ELR (cell line): ENCODE results near the gene AFDN.
"Not testable (repeated sequence)": the region's sequence is repeated elsewhere in the genome, so short reads cannot be mapped to it uniquely, and the experiment has no call there.

Experiments
- DNase-seq: peaks from one replicate; pipeline ENCODE4 v3.0.0-alpha.2; 2015; ENCODE audit warnings: low read depth

The AFDN gene

DNA sequence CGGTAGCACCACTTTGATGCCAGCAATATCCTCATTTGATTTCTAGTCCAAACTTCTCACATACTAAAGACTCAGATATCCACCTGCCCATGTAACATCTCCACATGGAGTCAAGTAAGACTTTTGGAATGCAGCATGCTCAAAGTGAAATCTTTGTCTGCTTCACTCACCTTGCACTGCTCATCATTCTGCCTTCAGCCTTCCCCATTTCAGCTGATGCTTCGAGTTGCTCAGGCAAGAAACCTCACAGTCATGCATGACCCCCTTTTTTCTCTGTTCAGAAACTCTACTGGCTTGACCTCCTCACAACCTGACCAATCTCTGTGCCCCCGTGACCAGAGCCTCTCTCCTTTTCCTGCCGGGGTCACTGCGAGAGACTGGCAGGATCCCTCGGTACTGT is 129.8 kb downstream of the AFDN start:
- no peak for DNase-seq

- peak; percentile 50 for DNase-seq
These were observed 130.3 kb downstream of the AFDN start for GRCh38 chr6:167956983-167957492.

- DNase-seq = no peak
These were observed 130.9 kb downstream of the AFDN start for GRCh38 chr6:167957626-167958025.

DNA sequence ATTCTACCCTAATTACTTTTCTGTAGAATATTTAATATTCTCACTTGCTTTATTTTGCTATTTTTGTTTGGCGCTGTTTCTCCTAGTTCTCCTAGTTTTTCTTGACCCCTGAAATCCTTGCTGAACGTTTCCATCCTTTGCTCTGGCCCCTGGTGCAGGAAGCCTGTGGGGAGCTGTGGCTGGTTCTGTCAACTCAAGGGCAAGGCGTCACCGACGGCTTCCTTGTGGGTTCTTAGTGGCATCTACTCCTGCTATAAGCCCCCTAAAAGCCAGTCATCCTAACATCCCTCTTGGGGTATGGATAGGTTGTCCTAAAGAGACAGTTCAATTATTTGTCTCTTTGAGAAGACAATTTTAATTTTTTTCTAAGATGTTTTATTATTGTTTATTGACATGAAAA is 133.9 kb downstream of the AFDN start:
- no peak for DNase-seq

GRCh38 chr6:167962711-167963110 is 136.0 kb downstream of the AFDN start:
- no peak for DNase-seq

DNA sequence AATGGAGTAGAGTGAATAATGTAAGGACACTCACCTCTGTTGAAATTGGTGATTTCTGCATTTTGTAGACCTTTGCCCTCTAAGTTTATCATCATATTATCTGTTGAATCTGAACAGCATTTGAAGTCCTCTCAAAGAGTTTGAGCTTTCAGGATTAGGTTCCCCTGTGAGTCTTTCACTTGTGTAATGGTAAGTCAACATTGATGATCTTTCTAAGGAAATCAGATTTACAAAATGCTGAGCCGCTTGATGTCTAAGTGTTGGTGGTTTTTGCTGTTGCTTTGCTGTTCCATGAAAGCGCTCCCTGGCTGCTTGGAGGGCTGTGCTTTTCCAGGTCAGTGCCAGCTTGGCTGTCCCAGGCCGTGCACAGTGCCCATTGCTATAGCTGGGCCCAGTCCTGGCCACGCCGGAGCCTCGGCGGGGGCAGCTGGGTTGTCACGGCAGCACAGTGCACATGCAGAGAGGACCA is 136.9 kb downstream of the AFDN start:
- DNase-seq = no peak

DNA sequence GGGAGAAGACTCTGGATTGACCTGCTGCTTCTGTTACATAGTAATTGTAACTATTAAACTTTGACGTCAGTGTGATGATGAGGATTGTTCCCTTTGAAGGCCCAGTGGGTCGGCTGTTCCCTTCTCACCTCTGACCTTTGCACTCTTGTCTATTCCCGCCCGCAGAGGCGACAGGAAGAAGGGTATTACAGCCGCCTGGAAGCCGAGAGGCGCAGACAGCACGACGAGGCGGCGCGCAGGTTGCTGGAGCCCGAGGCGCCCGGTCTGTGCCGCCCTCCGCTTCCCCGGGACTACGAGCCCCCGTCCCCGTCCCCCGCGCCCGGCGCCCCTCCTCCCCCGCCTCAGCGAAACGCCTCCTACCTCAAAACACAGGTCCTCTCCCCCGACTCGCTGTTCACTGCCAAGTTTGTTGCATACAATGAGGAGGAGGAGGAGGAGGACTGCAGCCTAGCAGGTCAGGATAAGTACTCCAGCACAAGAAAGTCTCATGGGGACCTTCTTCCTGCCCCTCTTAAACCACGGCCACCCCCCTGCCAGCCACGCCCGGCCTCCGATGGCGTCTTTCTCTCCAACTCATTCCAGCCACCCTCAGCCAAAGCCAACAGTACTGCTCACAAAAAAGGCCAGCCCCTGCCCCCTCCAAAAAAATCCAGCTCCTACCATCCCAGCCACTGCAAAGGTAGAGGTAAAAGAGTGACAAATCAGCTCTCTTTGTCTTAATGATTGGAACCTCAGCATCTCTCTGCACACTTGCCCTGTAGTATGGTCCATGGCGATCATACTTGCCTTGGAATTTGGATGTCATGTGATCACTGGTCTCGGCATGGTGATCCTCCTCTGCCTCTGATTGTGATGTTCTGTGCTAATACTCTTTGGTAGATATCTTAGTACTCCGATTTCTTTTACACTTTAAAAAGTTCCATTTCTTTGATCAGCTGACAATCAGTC is 139.2 kb downstream of the AFDN start:
- DNase-seq = no peak

DNA sequence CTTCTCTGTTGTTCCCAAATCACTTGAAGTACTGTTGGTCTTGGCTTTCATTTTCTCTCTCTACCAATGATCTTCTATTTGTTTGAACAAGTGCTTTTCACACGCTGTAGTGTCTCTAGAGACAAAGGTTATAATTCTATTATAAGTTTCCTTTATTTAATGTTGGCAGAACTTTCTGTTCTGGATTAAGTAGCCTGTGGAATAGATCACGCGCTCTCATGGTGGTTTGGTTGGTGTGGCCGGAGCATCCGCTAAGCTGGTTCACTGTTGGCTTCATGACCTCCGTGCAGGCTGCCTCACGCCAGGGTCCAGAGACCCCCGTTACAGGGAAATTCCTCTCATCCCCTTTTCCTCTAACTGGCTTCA is 139.8 kb downstream of the AFDN start:
- no peak for DNase-seq

DNA sequence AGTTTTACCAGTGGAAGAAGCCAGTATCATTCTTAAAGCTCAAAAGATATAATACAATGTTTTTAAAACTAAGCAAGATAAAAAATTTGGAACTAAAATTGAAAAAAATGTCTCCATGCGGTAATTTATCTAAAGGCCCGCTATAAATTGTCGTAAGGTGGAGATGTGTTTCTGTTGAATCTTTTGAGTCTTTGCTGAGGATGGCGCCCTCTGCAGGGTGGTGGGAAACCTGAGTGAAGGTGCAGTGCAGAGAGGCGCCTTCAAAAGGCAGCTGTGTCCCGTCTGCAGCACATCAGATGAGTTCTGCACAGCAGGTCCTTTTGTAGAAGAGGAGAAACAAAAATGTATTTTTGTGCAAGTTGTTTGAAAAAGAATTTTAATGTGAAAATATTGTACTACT is 141.4 kb downstream of the AFDN start:
- peak; percentile 27 for DNase-seq

- DNase-seq = no peak
These were observed 143.5 kb downstream of the AFDN start for GRCh38 chr6:167970230-167970629.

DNA sequence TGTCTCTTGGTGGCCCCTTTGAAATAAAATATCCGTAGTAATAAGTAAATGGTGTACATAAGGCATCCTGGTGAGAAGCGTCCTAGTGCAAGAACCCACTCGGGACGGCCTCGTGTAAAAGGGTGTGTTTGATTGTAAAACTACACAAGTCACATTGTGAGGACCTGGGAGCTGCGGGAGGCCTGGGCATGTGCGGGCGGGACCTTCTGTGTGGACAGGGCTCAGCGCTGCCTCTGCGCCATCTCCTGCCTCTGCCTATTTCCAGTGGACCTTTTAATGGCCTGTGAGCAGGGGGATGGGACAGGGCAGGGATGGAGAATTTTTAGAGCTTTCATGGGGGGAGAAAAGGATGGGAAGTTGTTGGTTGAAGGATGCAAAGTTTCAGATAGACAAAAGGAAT is 145.5 kb downstream of the AFDN start:
- DNase-seq = no peak

DNA sequence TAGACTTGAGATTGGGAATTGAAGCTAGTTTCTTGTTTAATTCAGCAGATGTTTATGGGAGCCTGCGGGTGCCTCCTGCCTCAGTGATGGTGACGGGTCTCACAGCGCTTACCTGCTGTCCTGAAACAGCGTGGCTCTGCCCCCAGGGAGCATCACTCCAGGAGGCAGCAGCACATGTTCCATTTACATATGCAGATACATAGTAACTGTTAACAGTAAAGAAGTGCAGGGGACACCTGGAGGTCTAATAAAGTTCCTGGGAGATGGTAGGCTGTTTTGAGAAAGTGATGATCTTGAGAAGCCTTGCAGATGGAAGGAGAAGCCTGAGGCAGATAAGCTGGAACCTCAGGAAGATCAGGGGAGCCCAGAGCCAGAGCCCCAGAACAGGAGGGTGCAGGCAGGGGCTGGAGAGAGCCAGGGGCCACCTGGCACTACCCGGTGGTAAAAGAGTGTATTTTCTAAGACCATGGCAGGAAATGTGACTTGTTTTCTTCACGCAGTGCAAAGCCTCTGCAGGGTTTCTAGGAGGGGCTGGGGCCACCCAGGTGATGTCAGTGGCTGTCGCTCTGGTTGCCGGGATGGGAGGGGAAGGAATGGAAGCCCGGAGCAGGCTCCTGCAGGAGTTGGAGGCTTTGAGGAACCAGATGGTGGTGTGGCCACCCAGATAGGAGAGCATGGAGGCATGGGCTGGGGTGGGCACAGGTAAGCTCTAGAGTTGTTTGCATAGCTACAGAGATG is 146.6 kb downstream of the AFDN start:
- DNase-seq = no peak

DNA sequence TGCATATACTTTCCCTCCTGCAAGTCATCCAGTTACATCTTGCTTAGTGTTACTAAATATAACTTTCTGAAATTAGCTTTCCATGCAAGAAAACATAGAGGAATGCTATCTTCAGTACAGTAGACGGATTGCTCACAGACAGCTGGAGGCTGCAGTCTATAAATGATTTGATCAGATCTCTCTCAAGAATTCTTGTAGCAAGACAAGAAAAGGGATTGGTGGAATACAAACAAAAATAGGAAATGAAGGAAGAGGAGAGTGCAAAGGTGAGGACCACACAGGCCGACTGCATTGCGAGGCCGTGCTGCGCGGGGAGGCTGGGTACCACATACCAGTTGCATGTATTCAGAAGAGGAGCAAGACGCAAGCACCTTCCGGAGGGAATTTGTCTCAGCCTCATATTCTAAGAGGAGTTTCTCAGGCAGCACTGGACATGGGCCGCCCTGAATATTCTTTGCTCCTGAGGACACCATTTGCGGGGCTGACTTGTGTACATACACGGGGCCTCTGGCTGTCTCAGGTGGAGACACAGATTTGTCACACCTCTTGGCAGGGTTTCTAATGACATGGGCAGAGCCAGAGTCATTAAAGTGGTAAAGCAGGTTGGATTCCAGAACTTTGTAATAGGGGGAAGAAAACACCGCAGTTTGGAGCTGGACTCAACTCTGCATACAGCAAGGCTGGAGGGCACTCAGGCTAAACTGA is 148.1 kb downstream of the AFDN start:
- no peak for DNase-seq

DNA sequence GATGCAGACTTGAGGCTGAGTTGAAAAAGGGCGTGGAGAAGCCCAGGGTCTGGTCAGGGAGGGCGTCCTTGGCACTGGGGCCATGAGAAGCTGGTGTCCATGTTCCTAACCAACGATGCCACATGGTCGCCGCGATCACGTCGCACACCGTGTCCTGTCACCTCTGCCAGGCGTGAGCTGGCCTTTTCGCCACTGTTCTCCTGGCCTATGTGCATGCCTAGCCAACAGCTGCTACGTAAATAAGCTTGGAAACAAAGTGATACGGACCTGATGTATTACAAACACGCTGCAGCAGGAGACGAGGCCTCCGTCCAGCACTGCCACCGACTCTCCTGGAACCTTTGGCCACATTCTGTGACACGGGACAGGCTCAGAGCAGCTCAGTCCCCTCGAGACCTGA is 148.7 kb downstream of the AFDN start:
- DNase-seq = no peak

DNA sequence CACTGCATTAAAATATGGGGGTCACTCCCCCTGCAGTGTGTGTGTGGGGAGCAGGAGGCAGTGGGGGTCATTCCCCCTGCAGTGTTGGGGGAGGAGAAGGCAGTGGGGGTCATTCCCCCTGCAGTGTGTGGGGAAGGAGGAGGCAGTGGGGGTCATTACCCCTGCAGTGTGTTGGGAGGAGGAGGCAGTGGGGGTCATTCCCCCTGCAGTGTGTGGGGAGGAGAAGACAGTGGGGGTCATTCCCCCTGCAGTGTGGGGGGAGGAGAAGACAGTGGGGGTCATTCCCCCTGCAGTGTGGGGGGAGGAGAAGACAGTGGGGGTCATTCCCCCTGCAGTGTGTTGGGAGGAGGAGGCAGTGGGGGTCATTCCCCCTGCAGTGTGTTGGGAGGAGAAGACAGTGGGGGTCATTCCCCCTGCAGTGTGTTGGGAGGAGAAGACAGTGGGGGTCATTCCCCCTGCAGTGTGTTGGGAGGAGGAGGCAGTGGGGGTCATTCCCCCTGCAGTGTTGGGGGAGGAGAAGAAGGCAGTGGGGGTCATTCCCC is 149.5 kb downstream of the AFDN start:
- not testable (repeated sequence) for DNase-seq

- no peak for DNase-seq
These were observed 150.0 kb downstream of the AFDN start for GRCh38 chr6:167976708-167977107.

DNA sequence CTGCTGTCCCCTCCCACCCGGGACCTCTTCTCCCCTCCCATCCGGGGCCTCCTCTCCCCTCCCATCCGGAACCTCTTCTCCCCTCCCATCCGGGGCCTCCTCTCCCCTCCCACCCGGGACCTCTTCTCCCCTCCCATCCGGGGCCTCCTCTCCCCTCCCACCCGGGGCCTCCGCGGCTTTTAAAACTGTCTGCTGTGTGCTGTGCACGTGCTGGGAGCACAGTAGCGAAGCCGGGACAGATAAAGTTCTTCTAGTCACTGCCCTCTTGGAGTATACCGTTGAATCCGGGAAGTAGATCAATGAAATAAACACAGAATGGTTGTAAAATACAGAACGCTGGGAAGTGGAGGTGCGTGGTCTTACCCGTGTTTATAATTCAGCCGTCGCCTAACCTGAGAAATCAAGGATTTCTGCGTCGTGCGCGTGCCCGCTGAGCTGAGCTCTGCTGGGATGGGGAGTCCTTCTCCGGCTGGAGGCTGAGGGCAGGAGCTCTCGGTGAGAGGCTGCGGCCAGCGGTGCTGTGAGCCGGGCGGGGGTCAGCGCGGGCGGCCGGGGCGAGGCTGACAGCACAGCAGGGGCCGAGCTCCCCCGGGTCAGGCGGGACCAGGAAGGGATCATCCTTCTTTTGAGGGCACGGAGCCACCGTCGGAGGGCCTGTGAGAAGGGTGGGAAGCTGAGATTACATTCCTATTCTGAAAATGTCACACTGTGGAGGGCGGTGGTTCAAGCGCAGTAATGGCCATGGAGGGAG is 151.2 kb downstream of the AFDN start:
- no peak for DNase-seq

- DNase-seq = no peak
These were observed 151.9 kb downstream of the AFDN start for GRCh38 chr6:167978607-167979006.

GRCh38 chr6:167979436-167980139 is 152.9 kb downstream of the AFDN start:
- DNase-seq = no peak

DNA sequence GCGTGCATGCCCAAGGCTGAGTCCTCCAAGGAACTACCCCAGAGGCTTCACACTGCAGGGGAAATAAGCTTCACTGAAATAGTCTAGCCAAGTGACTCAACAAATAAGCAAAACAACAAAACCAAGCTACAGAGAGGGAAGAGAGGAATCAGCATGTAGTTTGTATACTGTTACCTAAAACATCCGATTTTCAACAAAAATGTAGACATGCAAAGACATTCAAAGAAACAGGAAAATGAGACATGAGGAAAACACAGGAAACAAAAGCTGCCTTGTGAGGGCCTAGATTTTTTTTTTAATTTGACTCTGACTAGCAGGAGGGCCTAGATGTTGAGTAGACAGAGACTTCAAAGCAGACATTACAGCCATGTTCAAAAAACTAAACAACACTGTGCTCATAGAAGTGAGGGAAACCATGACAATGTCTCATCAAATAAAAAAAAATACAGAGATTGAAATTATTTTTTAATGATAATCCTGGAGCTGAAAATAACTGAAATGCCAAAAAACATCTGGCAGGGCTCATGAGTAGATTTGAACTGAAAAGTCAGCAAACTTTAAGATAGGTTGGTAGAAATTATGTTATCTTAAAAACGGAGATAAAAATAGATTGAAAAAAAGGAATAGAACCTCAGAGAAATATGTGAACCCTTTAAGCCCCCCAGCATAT is 154.3 kb downstream of the AFDN start:
- DNase-seq = no peak
